Endodermal cell (in vitro differentiated cells): ENCODE measurements around the gene BIRC6. TPM values are rescaled to one million over a fixed set of nuclear protein-coding genes. Genes with fewer than 3 reads are reported as not detected.

Source experiments
- DNase-seq: peaks from one replicate; pipeline ENCODE4 v3.0.0-alpha.2; 2017
- H3K27ac ChIP-seq: 2 replicates; pipeline ENCODE4 v1.5.1; 2013; ENCODE audit warnings: mild to moderate bottlenecking, low read depth, low read length, moderate library complexity
- H3K27me3 ChIP-seq: 2 replicates; pipeline ENCODE4 v1.6.1; 2013; ENCODE audit warnings: mild to moderate bottlenecking, low read length, moderate library complexity; ENCODE audit not compliant: insufficient read depth, control insufficient read depth, poor library complexity, severe bottlenecking
- H3K36me3 ChIP-seq: 2 replicates; pipeline ENCODE4 v1.7.0; 2013; ENCODE audit warnings: mild to moderate bottlenecking, low read length, moderate library complexity; ENCODE audit not compliant: control insufficient read depth, insufficient read depth
- H3K4me1 ChIP-seq: one replicate; pipeline ENCODE4 v1.7.0; 2013; ENCODE audit warnings: low read length; ENCODE audit not compliant: control insufficient read depth, insufficient read depth
- H3K4me3 ChIP-seq: 2 replicates; pipeline ENCODE4 v1.5.1; 2013; ENCODE audit warnings: mild to moderate bottlenecking, low read length, moderate library complexity
- H3K9ac ChIP-seq: 2 replicates; pipeline ENCODE4 v1.6.1; 2013; ENCODE audit warnings: mild to moderate bottlenecking, low read length, moderate library complexity; ENCODE audit not compliant: poor library complexity, severe bottlenecking; ENCODE audit errors: extremely low read depth
- H3K9me3 ChIP-seq: 2 replicates; pipeline ENCODE4 v1.6.1; 2013; ENCODE audit warnings: mild to moderate bottlenecking, low read length, moderate library complexity; ENCODE audit not compliant: control insufficient read depth
- H3K27ac Mint-ChIP-seq: 2 replicates; pipeline ENCODE4 v1.8.0; 2020; ENCODE audit warnings: mixed read lengths
- H3K27me3 Mint-ChIP-seq: 2 replicates; pipeline ENCODE4 v1.8.0; 2021; ENCODE audit warnings: mild to moderate bottlenecking, mixed read lengths; ENCODE audit not compliant: insufficient read depth
- H3K36me3 Mint-ChIP-seq: 2 replicates; pipeline ENCODE4 v1.8.0; 2020; ENCODE audit warnings: low read depth, mixed read lengths
- H3K4me1 Mint-ChIP-seq: 2 replicates; pipeline ENCODE4 v1.8.0; 2020; ENCODE audit warnings: mixed read lengths
- H3K4me3 Mint-ChIP-seq: 2 replicates; pipeline ENCODE4 v1.8.0; 2020; ENCODE audit warnings: mild to moderate bottlenecking, moderate library complexity, mixed read lengths
- H3K9me3 Mint-ChIP-seq: 2 replicates; pipeline ENCODE4 v1.8.0; 2020; ENCODE audit warnings: mild to moderate bottlenecking, mixed read lengths
- CTCF ChIP-seq: fragments of 200-600 bp; sonication (generic); conservative IDR thresholded peaks from 2 replicates; pipeline ENCODE4 v1.5.0; 2021; ENCODE audit warnings: antibody characterized with exemption, mild to moderate bottlenecking
- WGBS, 2 experiments: methylation state at CpG; one replicate each; pipeline versions ENCODE4 v1.1.5 to v1.1.7; 2013; ENCODE audit warnings: missing lambda C conversion rate in 2 of 2, mixed read lengths in 1 of 2; ENCODE audit not compliant: insufficient coverage in 1 of 2, insufficient read length in 1 of 2; 5-methylcytosine and 5-hydroxymethylcytosine counted together
- total RNA-seq, 2 donors: library from RNA; stranded (reverse); fragmentation: NEBNext Ultra II Directional in 1 of 2; extraction: Animal tissue kit (Norgen Biotek cat#: 25700) in 1 of 2; gene quantifications; 2 replicates in 1 of 2; 3 replicates in 1 of 2; pipeline ENCODE4 v1.2.1, GENCODE V29; 2021

The BIRC6 gene
- total RNA-seq, 2 donors from 2014 or later: 84.6 to 111 TPM

GRCh38 chr2:32484937-32485336, 128.1 kb downstream of the BIRC6 start:
- no peaks in the 10 kb centered on the region for H3K4me1 ChIP-seq
- H3K36me3 Mint-ChIP-seq: peaks cover 57% of the 10 kb centered on the region
- H3K4me3 Mint-ChIP-seq: no peak overlapping the region
- WGBS, 2 experiments: 80 to 92% methylated on average over 1 to 4 of the region's 4 CpGs
- no peaks in the 10 kb centered on the region for H3K27me3 ChIP-seq
- no peaks in the 10 kb centered on the region for H3K9me3 Mint-ChIP-seq
- H3K27ac ChIP-seq: no peak overlapping the region
- H3K4me1 Mint-ChIP-seq: no peaks in the 10 kb centered on the region
- no peaks in the 10 kb centered on the region for H3K9me3 ChIP-seq
- H3K36me3 ChIP-seq: peaks cover 85% of the 10 kb centered on the region
- no peak for DNase-seq
- H3K4me3 ChIP-seq: no peak overlapping the region
- no peaks in the 10 kb centered on the region for H3K27me3 Mint-ChIP-seq
- H3K9ac ChIP-seq: no peak overlapping the region
- TF ChIP-seq CTCF: no peak
- no peak overlapping the region for H3K27ac Mint-ChIP-seq

GRCh38 chr2:32485399-32485798, 128.6 kb downstream of the BIRC6 start:
- no peaks in the 10 kb centered on the region for H3K9me3 ChIP-seq
- no peak overlapping the region for H3K4me3 Mint-ChIP-seq
- no peak for TF ChIP-seq CTCF
- no peaks in the 10 kb centered on the region for H3K27me3 ChIP-seq
- H3K4me1 Mint-ChIP-seq: no peaks in the 10 kb centered on the region
- no peak overlapping the region for H3K27ac Mint-ChIP-seq
- no peaks in the 10 kb centered on the region for H3K27me3 Mint-ChIP-seq
- DNase-seq: no peak
- no peak overlapping the region for H3K27ac ChIP-seq
- no peak overlapping the region for H3K4me3 ChIP-seq
- no peak overlapping the region for H3K9ac ChIP-seq
- no peaks in the 10 kb centered on the region for H3K4me1 ChIP-seq
- H3K36me3 Mint-ChIP-seq: peaks cover 54% of the 10 kb centered on the region
- 87 to 100% methylated on average over 1 to 3 of the region's 3 CpGs for WGBS, 2 experiments
- H3K9me3 Mint-ChIP-seq: no peaks in the 10 kb centered on the region
- peaks cover 85% of the 10 kb centered on the region for H3K36me3 ChIP-seq

- Histone ChIP-seq H3K36me3 (peaks cover 84% of the 10 kb centered on the region), H3K4me3 (no peak overlapping the region), H3K4me1 (no peaks in the 10 kb centered on the region), H3K9ac (no peak overlapping the region), H3K27me3 (no peaks in the 10 kb centered on the region), H3K27ac (no peak overlapping the region), H3K9me3 (no peaks in the 10 kb centered on the region)
- no peaks in the 10 kb centered on the region for H3K9me3 Mint-ChIP-seq
- no peaks in the 10 kb centered on the region for H3K27me3 Mint-ChIP-seq
- WGBS, 2 experiments: 86% methylated on average over 2 of the region's 2 CpGs; no CpG with 5 or more reads in 1 of the 2 experiments
- no peak for TF ChIP-seq CTCF
- no peaks in the 10 kb centered on the region for H3K4me1 Mint-ChIP-seq
- H3K36me3 Mint-ChIP-seq: peaks cover 34% of the 10 kb centered on the region
- H3K27ac Mint-ChIP-seq: no peak overlapping the region
- no peak for DNase-seq
- no peak overlapping the region for H3K4me3 Mint-ChIP-seq
Observed at GRCh38 chr2:32489061-32489460, 132.2 kb downstream of the BIRC6 start.
